Spleen (tissue), 11 donors: ENCODE results near the gene ASPN. TPM values are rescaled to one million over a fixed set of nuclear protein-coding genes. Genes with fewer than 3 reads are reported as not detected.

Experiments
- DNase-seq: peaks from one replicate; pipeline ENCODE4 v3.0.0-alpha.2; 2020
- H3K27ac ChIP-seq, 8 donors: fragments of 200-600 bp; sonication (generic) in 7 of 8; 1 replicate in 4 of 8; 2 replicates in 4 of 8; pipeline versions ENCODE4 v1.5.0 to v1.8.0; 2016 to 2021; ENCODE audit warnings: inconsistent platforms in 4 of 8, mild to moderate bottlenecking in 4 of 8, moderate library complexity in 1 of 8
- H3K27me3 ChIP-seq, 7 donors: fragments of 200-600 bp; sonication (generic) in 6 of 7; replicated peaks in 1 of 7; 1 replicate in 4 of 7; 2 replicates in 3 of 7; pipeline versions ENCODE4 v1.5.0 to v1.8.0; 2016 to 2021; ENCODE audit warnings: inconsistent platforms in 3 of 7, mild to moderate bottlenecking in 1 of 7
- H3K36me3 ChIP-seq, 6 donors: fragments of 200-600 bp; sonication (generic) in 5 of 6; 1 replicate in 4 of 6; 2 replicates in 2 of 6; pipeline versions ENCODE4 v1.5.0 to v1.8.0; 2016 to 2021; ENCODE audit warnings: inconsistent platforms in 2 of 6
- H3K4me1 ChIP-seq, 6 donors: fragments of 200-600 bp; sonication (generic) in 5 of 6; 1 replicate in 3 of 6; 2 replicates in 3 of 6; pipeline versions ENCODE4 v1.5.0 to v1.8.0; 2016 to 2021; ENCODE audit warnings: inconsistent platforms in 3 of 6
- H3K4me3 ChIP-seq, 8 donors: fragments of 200-600 bp; sonication (generic) in 7 of 8; 1 replicate in 4 of 8; 2 replicates in 4 of 8; pipeline versions ENCODE4 v1.5.0 to v1.8.0; 2016 to 2021; ENCODE audit warnings: inconsistent platforms in 4 of 8, mild to moderate bottlenecking in 4 of 8, moderate library complexity in 2 of 8
- H3K9me3 ChIP-seq, 8 donors: fragments of 200-600 bp; sonication (generic) in 7 of 8; 1 replicate in 4 of 8; 2 replicates in 4 of 8; pipeline versions ENCODE4 v1.5.0 to v1.8.0; 2016 to 2021; ENCODE audit warnings: inconsistent platforms in 4 of 8
- CTCF ChIP-seq, 11 experiments: fragments of 200-600 bp in 7 of 11; fragments of 450-650 bp in 4 of 11; sonication (generic) in 4 of 11; IDR thresholded peaks in 8 of 11; conservative IDR thresholded peaks in 3 of 11; 1 replicate in 7 of 11; 2 replicates in 4 of 11; pipeline versions ENCODE4 v1.4.0 to v1.8.0; 2016 to 2021; ENCODE audit warnings: antibody characterized with exemption in 11 of 11, inconsistent platforms in 4 of 11, mild to moderate bottlenecking in 1 of 11
- POLR2A ChIP-seq, 3 donors: fragments of 450-650 bp; IDR thresholded peaks; one replicate each; pipeline ENCODE4 v1.5.1; 2017; ENCODE audit warnings: antibody characterized with exemption in 3 of 3, mild to moderate bottlenecking in 1 of 3
- POLR2AphosphoS5 ChIP-seq, 3 donors: sonication (generic); formaldehyde crosslinking; IDR thresholded peaks; one replicate each; pipeline ENCODE4 v1.5.1; 2017; ENCODE audit warnings: antibody characterized with exemption in 3 of 3
- WGBS, 5 donors: extraction: QIAGEN DNeasy Blood & Tissue Kit in 3 of 5; methylation state at CpG; one replicate each; pipeline versions ENCODE4 v1.1.5 to v1.1.7; 2013 to 2018; 5-methylcytosine and 5-hydroxymethylcytosine counted together
- intact Hi-C: fragments of 100-400 bp; cut with DNase I; formaldehyde crosslinking; loops from one replicate; pipeline ENCODE4 v1.15.0; 2023; ENCODE audit warnings: low total_unique reads
- polyA plus RNA-seq, 3 donors: library from polyadenylated mRNA; stranded (reverse); fragments of 200-250 nt; gene quantifications; one replicate each; pipeline ENCODE4 v1.2.1, GENCODE V29; 2013
- total RNA-seq, 7 donors: library from RNA; depleted of rRNA in 3 of 7; stranded (reverse); fragments of >200 nt in 3 of 7; fragmentation: NEBNext Ultra II Directional in 4 of 7; extraction: Animal tissue kit (Norgen Biotek cat#: 25700) in 4 of 7; gene quantifications; one replicate each; pipeline versions ENCODE4 v1.1.0 to v1.2.1, GENCODE V29; 2016 to 2021
- donor health status: healthy with polysubstance abuse.
- donor health status: DM: no; HTN: no; CAD: no; lungs with moderate emphysema.
- donor health status: DM: no; HTN: no; CAD: no.
- donor health status: Bipolar disorder and iron deficiency.
- donor health status: healthy.
- donor health status: DM: no; HTN: no; CAD: no.
- donor health status: DM: yes; HTN: yes; CAD: no.

Gene ASPN
- total and polyA plus RNA-seq, 10 donors = 0.32 to 2.0 (median 0.93) TPM; not detected in 1

GRCh38 chr9:92507496-92507895 lies 25.2 kb upstream of the ASPN start:
- no peaks in the 10 kb centered on the region for H3K4me1 ChIP-seq
- H3K4me3 ChIP-seq = no peak overlapping the region
- no peaks in the 10 kb centered on the region for H3K36me3 ChIP-seq
- DNase-seq = no peak
- TF ChIP-seq CTCF (IDR thresholded peaks at IDR 0.05 in 8 of 11, conservative IDR thresholded peaks at IDR 0.05 in 3 of 11) = no peak
- TF ChIP-seq POLR2A (IDR thresholded peaks at IDR 0.05) = no peak
- no peak for TF ChIP-seq POLR2AphosphoS5 (IDR thresholded peaks at IDR 0.05)
- H3K9me3 ChIP-seq = no peaks in the 10 kb centered on the region
- 52 to 68% (median 57%) methylated on average over 4 of the region's 4 CpGs for WGBS, 5 donors
- H3K27ac ChIP-seq = no peak overlapping the region
- no peaks in the 10 kb centered on the region for H3K27me3 ChIP-seq
- intact Hi-C loops = no loop called here

- no peak overlapping the region for H3K4me3 ChIP-seq
- intact Hi-C loops = no loop called here
- no peaks in the 10 kb centered on the region for H3K9me3 ChIP-seq
- 83 to 100% (median 83%) methylated on average over 2 of the region's 2 CpGs for WGBS, 5 donors
- H3K36me3 ChIP-seq = no peaks in the 10 kb centered on the region
- TF ChIP-seq POLR2A (IDR thresholded peaks at IDR 0.05) (no peak), CTCF (IDR thresholded peaks at IDR 0.05 in 8 of 11, conservative IDR thresholded peaks at IDR 0.05 in 3 of 11) (no peak), POLR2AphosphoS5 (IDR thresholded peaks at IDR 0.05) (no peak)
- H3K27me3 ChIP-seq = no peaks in the 10 kb centered on the region
- no peaks in the 10 kb centered on the region for H3K4me1 ChIP-seq
- DNase-seq = no peak
- no peak overlapping the region for H3K27ac ChIP-seq
Measured at GRCh38 chr9:92507005-92507404, 24.7 kb upstream of the ASPN start.

- H3K36me3 ChIP-seq = no peaks in the 10 kb centered on the region
- no peaks in the 10 kb centered on the region for H3K27me3 ChIP-seq
- TF ChIP-seq CTCF (IDR thresholded peaks at IDR 0.05 in 8 of 11, conservative IDR thresholded peaks at IDR 0.05 in 3 of 11) = no peak
- no peak for TF ChIP-seq POLR2AphosphoS5 (IDR thresholded peaks at IDR 0.05)
- TF ChIP-seq POLR2A (IDR thresholded peaks at IDR 0.05) = no peak
- H3K9me3 ChIP-seq = no peaks in the 10 kb centered on the region
- no peak for DNase-seq
- no peak overlapping the region for H3K4me3 ChIP-seq
- no peak overlapping the region for H3K27ac ChIP-seq
- 75 to 87% (median 79%) methylated on average over 3 of the region's 3 CpGs for WGBS, 5 donors
- intact Hi-C loops = no loop called here
- no peaks in the 10 kb centered on the region for H3K4me1 ChIP-seq
Measured at GRCh38 chr9:92506184-92506857, 24.0 kb upstream of the ASPN start.

GRCh38 chr9:92504881-92505280 lies 22.6 kb upstream of the ASPN start:
- intact Hi-C loops = no loop called here
- WGBS, 5 donors = 92 to 98% (median 96%) methylated on average over 2 of the region's 2 CpGs
- no peak for DNase-seq
- TF ChIP-seq POLR2AphosphoS5 (IDR thresholded peaks at IDR 0.05) = no peak
- TF ChIP-seq POLR2A (IDR thresholded peaks at IDR 0.05) = no peak
- no peak for TF ChIP-seq CTCF (IDR thresholded peaks at IDR 0.05 in 8 of 11, conservative IDR thresholded peaks at IDR 0.05 in 3 of 11)
- no peak overlapping the region for H3K4me3 ChIP-seq
- no peaks in the 10 kb centered on the region for H3K27me3 ChIP-seq
- no peak overlapping the region for H3K27ac ChIP-seq
- H3K4me1 ChIP-seq = no peaks in the 10 kb centered on the region
- H3K36me3 ChIP-seq = no peaks in the 10 kb centered on the region
- H3K9me3 ChIP-seq = no peaks in the 10 kb centered on the region
